Daoy (cell line): ENCODE measurements around the gene PRR16. TPM values are rescaled to one million over a fixed set of nuclear protein-coding genes. Genes with fewer than 3 reads are reported as not detected.
"Not testable (repeated sequence)": the region's sequence is repeated elsewhere in the genome, so short reads cannot be mapped to it uniquely, and the experiment has no call there.

Experiments used
- DNase-seq: peaks from one replicate; pipeline ENCODE4 v3.0.0-alpha.2; 2015; ENCODE audit warnings: low read depth
- total RNA-seq: library from RNA; depleted of rRNA; stranded (reverse); fragments of >200 nt; shearing (Covaris generic); gene quantifications from 2 replicates; pipeline ENCODE4 v1.2.3, GENCODE V29; 2014; rRNA removed

PRR16 gene
- total RNA-seq: 1.3 and 3.3 TPM in 2 replicates

DNA sequence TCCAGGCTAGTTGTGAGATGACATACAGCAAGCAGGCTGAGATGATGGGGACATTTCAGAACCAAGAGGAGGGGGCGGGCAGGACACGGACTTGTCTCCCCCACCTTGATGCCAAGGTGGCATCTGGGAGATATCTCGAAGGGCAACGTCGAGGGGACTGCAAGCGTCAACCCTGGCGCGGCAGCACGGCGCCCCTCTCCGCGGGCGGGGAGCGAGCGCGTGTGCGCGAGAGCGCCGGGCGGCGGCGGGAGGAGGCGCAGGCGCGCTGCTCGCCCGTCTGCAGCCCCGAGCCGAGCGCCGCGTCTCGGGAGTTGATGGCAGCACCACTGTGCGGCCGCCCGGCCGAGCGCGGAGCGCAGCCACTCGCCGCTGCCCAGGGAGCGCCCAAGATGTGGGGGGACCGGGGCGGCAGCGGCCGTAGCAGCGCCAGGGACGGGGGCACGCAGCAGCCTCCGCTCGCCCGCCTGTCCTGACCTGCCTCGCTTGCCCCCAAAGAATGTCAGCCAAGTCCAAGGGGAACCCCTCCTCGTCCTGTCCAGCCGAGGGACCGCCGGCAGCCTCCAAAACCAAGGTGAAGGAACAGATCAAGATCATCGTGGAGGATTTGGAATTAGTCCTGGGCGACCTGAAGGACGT lies at the start of gene PRR16:
Gene PRR16 (plus strand): TSS at position 310 of the 636 bp plus-strand sequence.
- DNase-seq: peak; percentile 80

DNA sequence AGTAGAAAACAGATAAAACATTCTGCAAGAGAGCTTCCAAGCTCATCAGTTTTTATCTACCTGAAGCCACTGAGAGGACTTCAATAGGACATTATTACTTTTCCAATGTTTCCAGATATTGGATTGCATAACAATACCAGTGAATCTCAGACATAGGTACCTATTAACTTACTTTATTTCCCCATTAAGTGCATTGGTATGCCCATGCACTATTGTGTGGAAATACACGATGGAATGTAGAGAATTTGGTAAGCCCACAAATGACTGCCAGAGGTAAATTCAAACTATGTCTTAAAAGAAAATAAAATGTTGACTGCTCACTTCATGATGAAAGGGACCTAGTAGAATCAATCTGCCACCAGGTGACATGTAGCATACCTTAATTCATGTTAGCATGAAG lies 48.1 kb upstream of the PRR16 start:
- DNase-seq: no peak

DNA sequence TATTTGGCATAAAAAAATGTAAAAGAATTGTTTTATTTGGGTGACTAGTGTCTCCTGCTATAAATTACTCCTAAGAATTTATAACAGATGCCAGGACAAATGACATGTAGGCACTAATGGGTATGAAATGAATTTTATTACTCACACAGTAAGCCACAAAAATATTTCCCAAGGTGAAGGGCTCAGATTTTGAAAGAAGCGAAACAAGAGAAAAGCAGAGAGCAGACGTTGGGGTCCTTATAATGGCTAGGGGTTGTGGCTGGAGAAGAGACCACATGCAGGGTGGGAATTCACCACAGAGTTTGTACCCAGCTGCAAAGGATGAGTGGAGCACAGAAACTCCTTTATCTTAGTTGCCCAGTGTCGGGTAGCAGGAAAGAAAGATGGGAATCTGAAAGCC lies 45.0 kb upstream of the PRR16 start:
- DNase-seq: peak; percentile 39

DNA sequence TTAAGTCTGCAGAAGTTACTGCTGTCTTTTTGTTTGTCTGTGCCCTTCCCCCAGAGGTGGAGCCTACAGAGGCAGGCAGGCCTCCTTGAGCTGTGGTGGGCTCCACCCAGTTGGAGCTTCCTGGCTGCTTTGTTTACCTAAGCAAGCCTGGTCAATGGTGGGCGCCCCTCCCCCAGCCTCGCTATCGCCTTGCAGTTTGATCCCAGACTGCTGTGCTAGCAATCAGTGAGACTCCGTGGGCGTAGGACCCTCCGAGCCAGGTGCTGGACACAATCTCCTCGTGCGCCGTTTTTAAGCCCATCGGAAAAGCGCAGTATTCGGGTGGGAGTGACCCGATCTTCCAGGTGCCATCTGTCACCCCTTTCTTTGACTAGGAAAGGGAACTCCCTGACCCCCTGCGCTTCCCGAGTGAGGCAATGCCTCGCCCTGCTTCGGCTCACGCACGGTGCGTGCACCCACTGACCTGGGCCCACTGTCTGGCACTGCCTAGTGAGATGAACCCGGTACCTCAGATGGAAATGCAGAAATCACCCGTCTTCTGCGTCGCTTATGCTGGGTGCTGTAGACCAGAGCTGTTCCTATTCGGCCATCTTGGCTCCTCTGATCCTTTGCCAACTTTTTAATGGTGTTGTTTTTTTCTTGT lies 37.3 kb upstream of the PRR16 start:
- DNase-seq: not testable (repeated sequence)

DNA sequence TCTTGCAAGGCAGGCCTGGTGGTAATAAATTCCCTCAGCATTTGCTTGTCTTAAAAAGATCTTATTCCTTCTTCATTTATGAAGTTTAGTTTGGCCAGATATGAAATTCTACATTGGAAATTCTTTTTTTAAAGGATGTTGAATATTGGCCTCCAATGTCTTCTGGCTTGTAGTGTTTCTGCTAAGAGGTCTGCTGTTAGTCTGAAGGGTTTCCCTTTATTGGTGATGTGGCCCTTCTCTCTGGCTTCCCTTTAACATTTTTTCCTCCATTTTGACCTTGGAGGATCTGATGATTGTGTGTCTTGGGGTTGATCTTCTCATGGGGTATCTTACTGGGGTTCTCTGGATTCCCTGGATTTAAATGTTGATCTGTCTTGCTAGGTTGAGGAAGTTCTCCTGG lies 33.5 kb upstream of the PRR16 start:
- no peak for DNase-seq

DNA sequence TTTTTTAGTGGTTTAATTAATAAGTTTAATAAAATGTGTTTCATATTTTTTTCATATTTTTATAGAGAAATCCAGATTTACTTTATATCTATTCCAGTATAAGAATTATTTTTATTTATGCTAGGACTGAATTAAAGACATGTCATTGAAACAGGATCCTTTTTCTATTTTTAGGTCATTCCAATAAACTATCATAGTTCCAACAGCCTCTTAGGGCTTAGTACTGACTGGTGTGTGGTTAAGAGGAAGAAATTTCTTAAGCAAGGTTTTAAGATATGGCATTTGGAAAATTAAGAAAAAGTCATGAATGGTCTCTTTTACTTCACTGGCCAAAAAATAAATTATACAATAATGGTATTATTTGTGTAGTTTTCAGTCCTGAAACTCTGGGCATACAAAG lies 31.2 kb upstream of the PRR16 start:
- DNase-seq: no peak

DNA sequence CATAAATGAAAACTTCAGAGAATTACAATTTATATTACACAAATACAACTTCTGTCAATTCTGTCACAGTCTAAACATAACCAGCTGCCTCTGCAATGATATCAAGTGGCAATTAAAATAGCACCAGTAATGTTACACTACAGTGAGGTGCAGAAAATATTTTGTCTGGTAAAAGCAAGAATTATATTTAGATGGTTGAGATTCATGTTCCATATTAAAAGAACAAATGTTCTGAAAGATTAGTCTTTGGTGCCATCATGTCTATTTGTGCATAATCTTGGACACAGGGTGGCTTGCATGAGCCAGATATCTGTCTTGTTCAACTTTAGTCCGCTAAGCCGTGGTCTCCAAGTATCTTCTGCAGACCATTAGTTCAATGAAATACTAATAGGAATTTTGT lies 29.0 kb upstream of the PRR16 start:
- no peak for DNase-seq

DNA sequence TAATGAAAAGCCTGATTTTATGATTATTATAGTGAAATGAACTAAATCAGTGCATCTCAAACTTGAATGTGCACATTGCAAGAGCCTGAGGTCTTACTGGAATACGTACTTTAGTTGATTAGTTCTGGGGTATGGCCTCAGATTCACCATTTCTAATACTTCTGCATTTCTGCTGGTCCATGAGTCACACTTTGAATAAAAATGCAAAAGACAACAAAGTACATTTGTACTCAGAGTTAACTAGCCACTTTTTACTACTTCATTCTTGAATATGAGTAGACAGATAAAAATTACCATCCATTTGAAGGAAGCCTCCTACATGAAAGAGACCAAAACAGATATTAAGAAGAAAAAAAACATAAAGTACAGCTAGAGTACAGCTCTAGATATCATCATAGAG lies 27.1 kb upstream of the PRR16 start:
- DNase-seq: no peak

DNA sequence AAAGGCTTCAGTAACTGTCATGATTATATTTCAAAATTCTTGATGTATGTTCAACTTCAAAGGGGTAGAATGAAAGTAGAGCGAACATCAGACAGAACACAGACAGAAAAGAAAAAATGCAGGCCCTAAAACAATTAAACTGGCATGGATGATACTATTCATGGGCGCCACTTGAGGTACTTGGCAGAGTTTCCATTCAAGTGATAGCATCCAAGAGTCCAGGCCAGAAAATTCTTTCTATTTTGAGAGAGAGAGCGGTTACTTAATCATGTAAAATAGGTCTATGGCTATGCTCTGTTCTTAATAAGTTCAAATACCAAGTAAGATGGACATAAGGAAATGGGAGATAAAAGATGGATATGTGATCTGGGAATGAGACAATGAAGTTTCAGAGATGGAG lies 21.4 kb upstream of the PRR16 start:
- no peak for DNase-seq

DNA sequence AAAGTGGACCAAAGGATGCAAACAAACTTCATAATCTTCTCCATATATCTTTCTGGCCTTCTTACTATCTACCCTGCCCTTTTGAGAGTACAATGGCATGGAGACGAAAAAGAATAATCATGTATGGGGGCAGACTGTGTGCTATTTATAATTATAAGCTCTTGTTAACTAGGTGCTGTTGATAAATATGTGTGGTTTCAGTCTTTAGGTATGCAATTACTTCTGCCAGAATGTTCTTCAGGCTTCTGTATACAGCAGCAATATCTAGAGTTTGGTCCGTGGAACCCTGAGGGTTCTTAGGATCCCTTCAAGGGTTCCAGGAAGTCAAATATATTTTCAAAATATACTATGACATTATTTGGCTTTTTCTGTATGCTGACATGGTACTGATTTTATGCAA lies 20.5 kb upstream of the PRR16 start:
- no peak for DNase-seq

DNA sequence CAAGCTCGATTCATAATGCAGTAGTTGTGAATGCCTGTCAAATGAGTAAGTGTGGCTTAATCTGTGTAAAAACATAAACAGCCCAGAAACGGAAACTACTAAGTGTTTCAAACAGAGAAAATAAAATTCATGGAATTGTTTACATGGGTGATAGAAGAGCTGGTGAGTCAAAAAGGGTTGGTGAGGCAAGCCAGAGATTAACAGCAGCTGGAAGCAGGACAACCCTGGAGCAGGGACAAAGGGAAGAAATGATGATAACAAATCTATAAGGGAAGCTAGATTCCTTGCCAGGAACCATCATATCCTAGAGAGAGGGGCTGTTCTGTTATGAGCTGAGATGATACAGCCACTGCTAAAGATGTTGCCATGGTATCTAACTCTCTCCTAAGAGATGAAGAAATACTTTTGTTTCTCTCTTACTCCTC lies 18.0 kb upstream of the PRR16 start:
- DNase-seq: peak; percentile 87

DNA sequence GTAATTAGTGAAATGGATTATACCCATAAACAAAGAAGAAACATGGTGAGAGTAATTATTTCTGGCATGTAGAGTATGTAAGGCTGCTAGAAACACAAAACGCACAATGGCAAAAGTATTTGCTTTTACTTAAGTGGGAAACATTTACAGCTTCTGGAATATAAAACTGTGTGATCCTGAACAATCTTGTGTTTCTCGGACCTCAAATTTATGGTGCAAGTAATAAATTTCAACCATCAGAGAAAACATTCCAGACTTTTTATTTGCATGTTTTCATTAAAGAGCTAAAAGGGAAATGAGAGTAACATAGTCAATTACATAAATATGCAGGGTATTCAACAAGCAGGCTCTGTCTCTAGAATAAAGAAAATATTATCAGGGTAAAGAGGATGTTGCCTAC lies 17.2 kb upstream of the PRR16 start:
- DNase-seq: no peak

DNA sequence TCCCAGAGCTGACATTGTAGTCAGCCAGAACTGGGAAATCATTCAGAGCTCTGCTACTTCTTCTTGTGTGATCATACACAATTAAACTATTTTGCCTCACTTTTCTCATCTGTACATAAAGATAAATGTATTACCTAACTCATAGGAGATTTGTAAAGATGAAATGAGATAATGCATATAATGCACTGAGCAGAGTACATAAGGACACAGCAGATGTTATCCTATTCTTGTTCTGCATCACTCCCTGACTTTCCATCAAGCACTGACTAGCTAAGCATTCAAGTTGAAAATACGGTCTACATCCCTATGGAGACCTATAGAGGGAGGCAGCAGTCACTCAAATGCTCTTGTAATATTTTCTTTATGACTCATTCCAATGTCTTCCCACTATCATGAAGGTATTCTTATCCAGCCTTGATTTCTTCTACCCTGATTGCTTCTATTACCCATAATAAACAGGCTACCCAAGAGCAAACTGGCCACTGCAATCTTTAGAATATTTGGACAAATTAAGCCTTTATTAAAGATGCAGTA lies 16.3 kb upstream of the PRR16 start:
- peak; percentile 37 for DNase-seq

DNA sequence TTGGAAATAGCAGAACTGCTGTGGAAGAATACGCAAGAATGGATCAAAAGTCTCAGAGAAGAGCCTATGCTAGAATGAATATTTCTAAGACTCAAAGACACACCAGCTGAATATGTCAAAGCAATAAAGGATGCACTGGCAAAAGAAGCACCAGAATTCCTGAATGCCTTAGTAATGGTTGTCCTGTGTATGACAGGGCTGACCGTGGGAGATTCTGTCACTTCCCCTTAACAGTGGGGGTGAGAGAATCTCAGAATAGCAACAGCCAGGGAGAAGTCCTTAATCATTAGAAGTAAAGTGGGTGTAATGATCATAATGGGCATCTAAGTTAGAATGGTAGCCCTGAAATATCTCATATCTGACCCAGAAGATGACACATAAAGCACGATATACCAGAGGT lies 14.6 kb upstream of the PRR16 start:
- DNase-seq: peak; percentile 14

DNA sequence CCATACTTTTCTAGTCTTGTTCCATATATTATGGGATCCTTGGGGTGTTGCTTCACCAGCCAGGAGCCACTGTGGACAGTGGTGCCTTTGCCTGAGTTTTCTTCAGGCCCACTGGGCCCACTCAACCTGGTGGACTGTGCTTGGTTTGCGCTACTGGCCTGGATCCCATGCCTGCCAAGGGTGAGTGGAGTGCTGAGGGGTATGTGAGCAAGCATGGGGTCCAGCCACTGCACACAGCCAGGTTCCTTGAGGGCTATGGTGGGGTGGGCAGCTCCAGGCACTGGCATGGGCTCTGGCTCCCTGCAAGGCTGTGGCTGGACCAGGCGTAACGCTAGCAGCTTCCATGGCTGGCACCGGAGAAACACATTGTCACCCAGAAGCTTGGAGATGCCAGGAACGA lies 13.2 kb upstream of the PRR16 start:
- DNase-seq: no peak

DNA sequence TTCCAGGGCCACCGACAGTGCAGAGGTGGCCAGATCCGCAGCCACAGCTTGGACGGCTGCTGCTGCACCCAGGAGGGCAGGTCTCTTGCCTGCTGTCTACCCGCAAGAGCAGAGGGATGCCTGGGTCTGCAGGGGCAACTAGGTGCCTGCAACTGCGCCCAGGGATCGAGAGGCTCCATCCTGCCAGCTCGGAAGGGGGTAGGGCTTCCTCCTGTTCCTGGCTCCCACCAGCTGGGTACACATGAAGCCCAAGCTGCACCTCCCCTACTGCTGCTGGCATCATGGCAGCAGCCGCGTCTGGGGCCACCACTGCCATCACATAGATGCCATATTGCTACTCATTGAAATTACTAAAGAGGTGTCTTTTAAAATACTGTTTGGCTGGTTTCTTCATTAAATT lies 12.7 kb upstream of the PRR16 start:
- DNase-seq: no peak

DNA sequence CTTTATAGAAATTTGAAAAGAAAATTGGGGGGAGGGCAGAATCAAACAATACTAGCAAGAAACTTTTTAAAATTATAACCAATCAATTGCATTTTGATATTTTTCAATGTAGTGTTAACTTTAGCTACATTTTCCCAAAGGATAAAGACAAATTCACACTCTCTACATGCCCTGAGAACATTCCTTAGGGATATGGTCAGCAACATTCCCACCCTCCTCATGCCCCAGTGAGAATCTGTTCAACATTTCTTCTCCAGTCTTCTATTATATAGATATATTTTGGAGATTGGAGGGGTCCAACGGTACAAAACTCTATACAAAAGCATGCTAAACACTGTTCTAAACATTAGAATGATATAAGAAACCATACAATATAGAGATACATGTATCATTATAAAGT lies 11.6 kb upstream of the PRR16 start:
- DNase-seq: no peak

DNA sequence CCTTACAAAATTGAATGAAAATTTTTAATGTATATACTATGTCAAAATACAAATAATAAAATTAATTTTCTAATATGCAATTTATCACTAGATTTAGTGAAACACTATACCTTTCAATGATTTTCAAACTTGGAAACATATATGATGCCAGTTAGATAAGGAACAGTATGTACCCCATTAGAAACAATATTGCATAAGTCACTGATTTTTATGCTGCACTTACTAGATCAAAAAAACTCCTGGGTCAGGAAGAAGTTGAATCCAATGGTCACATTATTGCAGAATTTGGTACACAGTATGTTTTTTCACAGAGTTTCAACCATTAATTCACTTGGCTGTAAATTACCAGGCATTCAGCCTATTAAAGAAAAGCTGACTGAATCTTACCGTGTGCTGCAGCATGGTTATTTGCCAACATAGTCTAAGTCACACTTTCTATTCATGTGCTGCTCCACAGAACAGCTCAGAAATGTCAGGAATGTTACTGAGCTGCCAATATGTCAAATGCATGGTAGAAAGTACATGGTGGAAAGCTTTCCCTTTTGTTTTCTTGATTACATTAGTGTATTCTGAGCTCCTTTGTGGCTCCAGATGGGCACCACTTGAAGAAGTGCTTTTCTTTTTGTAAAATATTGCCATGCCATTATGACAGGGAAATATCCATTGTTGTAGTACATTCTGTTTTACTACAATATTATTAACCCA lies 9.9 kb upstream of the PRR16 start:
- peak; percentile 51 for DNase-seq

DNA sequence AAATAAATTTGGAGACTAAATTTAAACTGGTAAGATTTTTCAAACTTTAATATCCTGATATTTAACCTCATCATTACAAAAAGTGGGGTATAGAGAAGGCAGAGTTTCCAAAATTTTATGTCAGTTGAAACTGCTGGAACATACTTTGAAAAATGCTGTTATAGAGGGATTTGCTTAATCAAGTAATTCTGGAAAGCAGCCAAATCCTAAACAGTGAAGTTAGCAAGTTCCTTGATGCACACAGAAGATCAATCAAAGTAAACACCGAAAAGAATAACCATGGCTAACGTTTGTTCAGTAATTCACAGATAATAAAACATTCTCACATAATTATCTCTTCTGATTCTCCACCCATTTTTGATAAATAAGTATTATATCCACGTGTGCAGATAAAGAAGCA lies 8.1 kb upstream of the PRR16 start:
- DNase-seq: no peak

DNA sequence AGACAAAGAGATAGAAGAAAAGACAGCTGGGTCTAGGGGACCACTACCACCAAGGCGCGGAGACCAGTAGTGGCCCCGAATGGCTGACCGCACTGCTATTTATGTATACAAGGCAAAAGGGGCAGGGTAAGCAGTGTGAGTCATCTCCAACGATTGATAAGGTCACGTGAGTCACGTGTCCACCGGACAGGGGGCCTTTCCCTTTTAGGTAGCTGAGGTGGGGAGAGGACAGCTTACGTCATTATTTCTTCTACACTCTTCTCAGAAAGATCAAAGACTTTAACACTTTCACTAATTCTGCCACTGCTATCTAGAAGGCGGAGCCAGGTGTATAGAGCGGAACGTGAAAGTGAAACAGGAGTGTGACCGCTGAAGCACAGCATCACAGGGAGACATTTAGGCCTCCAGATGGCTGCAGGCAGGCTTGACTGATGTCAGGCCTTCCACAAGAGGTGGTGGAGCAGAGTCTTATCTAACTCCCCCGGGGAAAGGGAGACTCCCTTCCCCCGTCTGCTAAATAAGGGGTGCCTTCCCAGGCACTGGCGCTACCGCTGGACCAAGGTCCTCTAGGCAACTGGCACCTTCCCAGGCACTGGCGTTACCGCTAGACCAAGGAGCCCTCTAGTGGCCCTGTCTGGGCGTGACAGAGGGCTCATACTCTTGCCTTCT lies 6.1 kb upstream of the PRR16 start:
- DNase-seq: peak; percentile 84

DNA sequence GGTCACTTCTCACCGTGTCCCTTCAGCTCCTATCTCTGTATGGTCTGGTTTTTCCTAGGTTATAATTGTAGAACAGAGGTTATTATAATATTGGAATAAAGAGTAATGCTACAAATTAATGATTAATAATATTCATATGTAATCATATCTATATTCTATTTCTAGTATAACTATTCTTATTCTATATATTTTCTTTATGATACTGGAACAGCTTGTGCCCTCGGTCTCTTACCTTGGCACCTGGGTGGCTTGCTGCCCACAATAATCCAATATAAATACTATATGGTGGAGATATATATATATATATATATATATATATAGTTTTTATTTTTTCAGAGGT lies 5.6 kb upstream of the PRR16 start:
- DNase-seq: not testable (repeated sequence)

DNA sequence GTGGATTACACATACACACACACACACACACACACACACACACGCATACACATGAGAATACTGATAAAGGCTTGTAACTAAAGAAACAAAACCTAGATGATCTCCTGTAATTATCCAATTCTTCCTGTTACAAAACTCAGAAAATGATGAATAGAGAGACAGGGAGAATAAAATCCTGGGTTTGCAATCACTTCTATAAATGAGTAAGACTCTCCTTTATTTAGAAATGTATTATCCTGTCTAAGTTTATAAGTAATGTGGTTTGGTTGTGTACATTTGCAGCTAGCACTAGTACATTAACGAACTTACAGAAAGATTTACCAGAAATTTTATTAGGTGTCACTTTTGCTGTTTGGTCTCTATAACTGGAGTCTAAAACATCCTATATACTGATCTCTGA lies 2.8 kb upstream of the PRR16 start:
- DNase-seq: no peak
